A673 (cell line): ENCODE measurements around the gene ZNF714. TPM values are rescaled to one million over a fixed set of nuclear protein-coding genes. Genes with fewer than 3 reads are reported as not detected.

Experiments used
- BruUV-seq: library from RNA; stranded (reverse); fragments of 400-500 nt; replicated peaks from 2 replicates; lab custom pipeline; 2021; lab: Mats Ljungman, UMichigan
- CTCF ChIA-PET: fragments of 300-600 bp; sonication (Branson Sonifier 250); formaldehyde crosslinking; loops from one replicate; lab custom pipeline; 2022; ENCODE audit warnings: antibody characterized with exemption; lab: Charles Lee
- POLR2A ChIA-PET: fragments of 300-600 bp; sonication (Branson Sonifier 250); formaldehyde crosslinking; loops from one replicate; lab custom pipeline; 2022; ENCODE audit warnings: antibody characterized with exemption; ENCODE audit not compliant: low non-redundant PET; lab: Charles Lee
- DNase-seq: peaks from one replicate; pipeline ENCODE4 v3.0.0-alpha.2; 2015; ENCODE audit warnings: low spot score
- H3K27ac ChIP-seq: fragments of 200-600 bp; sonication (generic); 2 replicates; pipeline ENCODE4 v1.5.1; 2016; ENCODE audit warnings: mixed run types, low read depth, mild to moderate bottlenecking, mixed read lengths, antibody characterized with exemption, low read length; ENCODE audit not compliant: poor library complexity, severe bottlenecking
- H3K27me3 ChIP-seq: fragments of 200-600 bp; sonication (generic); replicated peaks from 2 replicates; pipeline ENCODE4 v1.6.1; 2017; ENCODE audit warnings: mixed run types, low read depth, mild to moderate bottlenecking, mixed read lengths, antibody characterized with exemption, low read length; ENCODE audit not compliant: insufficient read depth, poor library complexity
- H3K36me3 ChIP-seq: fragments of 200-600 bp; sonication (generic); 2 replicates; pipeline ENCODE4 v1.6.1; 2016; ENCODE audit warnings: mixed run types, mild to moderate bottlenecking, mixed read lengths, antibody characterized with exemption, low read length; ENCODE audit not compliant: insufficient read depth, poor library complexity, severe bottlenecking
- H3K4me1 ChIP-seq: fragments of 200-600 bp; sonication (generic); 2 replicates; pipeline ENCODE4 v1.6.1; 2017; ENCODE audit warnings: mixed run types, mild to moderate bottlenecking, mixed read lengths, antibody characterized with exemption, low read length; ENCODE audit not compliant: insufficient read depth, poor library complexity, severe bottlenecking
- H3K4me3 ChIP-seq: fragments of 200-600 bp; sonication (generic); 2 replicates; pipeline ENCODE4 v1.5.1; 2016; ENCODE audit warnings: low read depth, mixed run types, mild to moderate bottlenecking, mixed read lengths, low read length; ENCODE audit not compliant: poor library complexity, severe bottlenecking
- H3K9me3 ChIP-seq: fragments of 200-600 bp; sonication (generic); 2 replicates; pipeline ENCODE4 v1.6.1; 2016; ENCODE audit warnings: mixed run types, low read depth, mild to moderate bottlenecking, mixed read lengths, antibody characterized with exemption, low read length; ENCODE audit not compliant: poor library complexity, severe bottlenecking
- CTCF ChIP-seq: fragments of 300-800, 200-600 bp; sonication (generic); conservative IDR thresholded peaks from 2 replicates; pipeline ENCODE4 v1.5.1; 2017; ENCODE audit warnings: low read depth, mild to moderate bottlenecking, antibody characterized with exemption, low read length, moderate library complexity, mixed read lengths
- EZH2 ChIP-seq: fragments of 200-600 bp; sonication (generic); IDR thresholded peaks from 2 replicates; pipeline ENCODE4 v1.6.1; 2017; ENCODE audit warnings: borderline replicate concordance, low read depth, mild to moderate bottlenecking, mixed read lengths, antibody characterized with exemption, low read length; ENCODE audit not compliant: poor library complexity, severe bottlenecking
- intact Hi-C: fragments of 100-400 bp; cut with micrococcal nuclease; formaldehyde crosslinking; loops from one replicate; pipeline ENCODE4 v1.10.0; 2022; ENCODE audit not compliant: unreplicated experiment
- total RNA-seq: library from RNA; stranded (reverse); gene quantifications from 2 replicates; pipeline ENCODE4 v1.2.3, GENCODE V29; 2021

The ZNF714 gene
- total RNA-seq, 1 experiment from 2014 or later = 21.3 TPM

- no peak for TF ChIP-seq EZH2
- TF ChIP-seq CTCF = no peak
- Histone ChIP-seq H3K27me3 (no peaks in the 10 kb centered on the region), H3K4me1 (no peaks in the 10 kb centered on the region), H3K9me3 (peaks cover 4% of the 10 kb centered on the region), H3K27ac (no peak overlapping the region), H3K36me3 (no peaks in the 10 kb centered on the region), H3K4me3 (no peak overlapping the region)
- ChIA-PET CTCF (no interaction called here), POLR2A (no interaction called here)
- intact Hi-C loops = no loop called here
- BruUV-seq = no TSS peak
- no peak for DNase-seq
Observed at GRCh38 chr19:21127898-21128297, 45.9 kb downstream of the ZNF714 start.

- POLR2A ChIA-PET = interaction anchor here (0.6 kb wide), 1 partner anchor 12 kb away, joined by 3 read pairs; no protein-coding TSS in a partner anchor
- intact Hi-C loops = no loop called here
Observed at GRCh38 chr19:21128901-21129698, 47.1 kb downstream of the ZNF714 start.

GRCh38 chr19:21130097-21130775 lies 48.2 kb downstream of the ZNF714 start:
- intact Hi-C loops = no loop called here
- ChIA-PET CTCF (no interaction called here), POLR2A (no interaction called here)
- H3K4me3 ChIP-seq = no peak overlapping the region
- DNase-seq = no peak
- H3K27ac ChIP-seq = no peak overlapping the region
- no peaks in the 10 kb centered on the region for H3K4me1 ChIP-seq
- peaks cover 4% of the 10 kb centered on the region for H3K9me3 ChIP-seq
- no peaks in the 10 kb centered on the region for H3K36me3 ChIP-seq
- TF ChIP-seq EZH2 = no peak
- no peak for TF ChIP-seq CTCF
- BruUV-seq = no TSS peak
- no peaks in the 10 kb centered on the region for H3K27me3 ChIP-seq

More at GRCh38 chr19:21128901-21129698, 47.1 kb downstream of the ZNF714 start:
- H3K27ac ChIP-seq = no peak overlapping the region
- no peak for DNase-seq
- no peak overlapping the region for H3K4me3 ChIP-seq
- CTCF ChIA-PET = no interaction called here
- no TSS peak for BruUV-seq
- no peaks in the 10 kb centered on the region for H3K36me3 ChIP-seq
- no peak for TF ChIP-seq CTCF
- no peak for TF ChIP-seq EZH2
- no peaks in the 10 kb centered on the region for H3K27me3 ChIP-seq
- H3K4me1 ChIP-seq = no peaks in the 10 kb centered on the region
- H3K9me3 ChIP-seq = peaks cover 4% of the 10 kb centered on the region
